Karpas-422 (cell line): ENCODE results near the gene YARS2. TPM values are rescaled to one million over a fixed set of nuclear protein-coding genes. Genes with fewer than 3 reads are reported as not detected.
A peak's percentile ranks its signal among the peaks of the same experiment; 100 is the strongest.
"Not testable (repeated sequence)": the region's sequence is repeated elsewhere in the genome, so short reads cannot be mapped to it uniquely, and the experiment has no call there.

Experiments used
- DNase-seq: peaks from one replicate; pipeline ENCODE4 v3.0.0-alpha.2; 2015
- H2AFZ ChIP-seq: fragments of 200-600 bp; sonication (generic); 2 replicates; pipeline ENCODE4 v1.6.1; 2014; ENCODE audit warnings: antibody characterized with exemption, low read length, mixed read lengths
- H3K27ac ChIP-seq: fragments of 200-600 bp; sonication (generic); 2 replicates; pipeline ENCODE4 v1.5.1; 2014; ENCODE audit warnings: mild to moderate bottlenecking, low read length, moderate library complexity
- H3K27me3 ChIP-seq: fragments of 200-600 bp; sonication (generic); 2 replicates; pipeline ENCODE4 v1.6.1; 2014; ENCODE audit warnings: low read length, mixed read lengths
- H3K36me3 ChIP-seq: fragments of 200-600 bp; sonication (generic); 2 replicates; pipeline ENCODE4 v1.6.1; 2014; ENCODE audit warnings: low read length, mixed read lengths; ENCODE audit not compliant: insufficient read depth
- H3K4me1 ChIP-seq: fragments of 200-600 bp; sonication (generic); 2 replicates; pipeline ENCODE4 v1.6.1; 2014; ENCODE audit warnings: mild to moderate bottlenecking, low read length, mixed read lengths
- H3K4me2 ChIP-seq: fragments of 200-600 bp; sonication (generic); 2 replicates; pipeline ENCODE4 v1.6.1; 2014; ENCODE audit warnings: low read length, low read depth, mild to moderate bottlenecking; ENCODE audit not compliant: poor library complexity, severe bottlenecking
- H3K4me3 ChIP-seq: fragments of 200-600 bp; sonication (generic); 2 replicates; pipeline ENCODE4 v1.5.1; 2014; ENCODE audit warnings: mild to moderate bottlenecking, antibody characterized with exemption, low read length, mixed read lengths
- H3K79me2 ChIP-seq: fragments of 200-600 bp; sonication (generic); 2 replicates; pipeline ENCODE4 v1.6.1; 2014; ENCODE audit warnings: mild to moderate bottlenecking, low read length, mixed read lengths
- H3K9ac ChIP-seq: fragments of 200-600 bp; sonication (generic); 2 replicates; pipeline ENCODE4 v1.6.0; 2014; ENCODE audit warnings: low read length
- H3K9me2 ChIP-seq: fragments of 200-600 bp; sonication (generic), shearing (Covaris generic); replicated peaks from 2 replicates; pipeline ENCODE4 v1.6.0; 2014; ENCODE audit warnings: mild to moderate bottlenecking, low read length, moderate library complexity; ENCODE audit not compliant: insufficient read depth
- H3K9me3 ChIP-seq: fragments of 300-700, 200-600 bp; sonication (generic); 2 replicates; pipeline ENCODE4 v1.6.1; 2014; ENCODE audit warnings: low read length, mixed read lengths
- H4K20me1 ChIP-seq: fragments of 200-600 bp; sonication (generic); 2 replicates; pipeline ENCODE4 v1.6.1; 2014; ENCODE audit warnings: mild to moderate bottlenecking, antibody characterized with exemption, low read length, low read depth; ENCODE audit not compliant: insufficient read depth
- total RNA-seq: library from RNA; depleted of rRNA; stranded (reverse); fragments of >200 nt; shearing (Covaris generic); gene quantifications from 2 replicates; pipeline ENCODE4 v1.2.3, GENCODE V29; 2014; ENCODE audit warnings: low replicate concordance

Gene YARS2
- total RNA-seq, 1 experiment from 2014 or later: 39.6 TPM

DNA sequence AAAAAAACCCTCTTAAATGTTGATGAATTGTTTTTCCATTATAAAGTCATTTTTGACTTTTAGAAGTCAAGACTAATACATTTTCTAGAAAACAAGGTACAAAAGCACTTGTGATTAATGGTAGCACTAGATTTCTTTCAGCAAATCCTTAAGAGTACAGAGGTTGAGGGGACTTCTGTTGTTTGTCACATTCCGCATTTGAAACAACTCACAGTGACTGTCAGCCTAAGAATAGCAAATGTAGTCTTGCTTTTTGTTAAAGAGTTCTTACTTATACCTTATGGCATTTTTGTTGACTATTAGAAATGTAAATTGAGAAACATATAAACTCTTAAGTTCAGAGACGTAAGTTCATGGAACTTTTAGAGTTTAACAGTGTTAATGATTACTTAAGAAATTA is 16.4 kb downstream of the YARS2 start:
- H3K36me3 ChIP-seq: peaks cover 59% of the 10 kb centered on the region

DNA sequence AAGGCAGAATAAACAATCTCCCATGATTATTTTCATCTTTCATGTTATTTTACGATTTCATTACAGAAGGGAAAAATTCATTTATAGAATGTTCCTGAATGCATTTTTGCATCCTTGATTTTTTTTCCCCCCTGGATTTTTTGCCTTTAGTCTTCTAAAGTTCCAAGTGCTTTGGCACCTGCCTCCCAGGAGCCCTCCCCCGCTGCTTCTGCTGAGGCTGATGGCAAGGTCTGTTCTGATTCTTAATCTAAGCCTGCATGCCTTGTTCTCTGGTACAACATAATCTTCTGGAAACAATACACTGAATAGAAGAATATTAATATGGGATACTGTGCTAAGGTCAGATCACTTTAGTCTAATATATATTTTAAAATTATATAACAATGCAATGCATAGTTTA is 18.0 kb downstream of the YARS2 start:
- no peaks in the 10 kb centered on the region for H3K9me3 ChIP-seq
- no peak overlapping the region for H2AFZ ChIP-seq
- H4K20me1 ChIP-seq: no peaks in the 10 kb centered on the region; the same call in 1 of the 2 replicates
- peak overlapping the region; percentile 55; the same call in 1 of the 2 replicates for H3K27ac ChIP-seq
- no peaks in the 10 kb centered on the region for H3K9me2 ChIP-seq
- H3K9ac ChIP-seq: no peak overlapping the region
- no peak for DNase-seq
- peaks cover 19% of the 10 kb centered on the region for H3K4me1 ChIP-seq
- H3K79me2 ChIP-seq: peaks cover 64% of the 10 kb centered on the region
- no peak overlapping the region for H3K4me3 ChIP-seq
- peak overlapping the region; percentile 39 for H3K4me2 ChIP-seq
- H3K27me3 ChIP-seq: no peaks in the 10 kb centered on the region
- peaks cover 60% of the 10 kb centered on the region for H3K36me3 ChIP-seq

More for the DNA sequence above, 16.4 kb downstream of the YARS2 start:
- Histone ChIP-seq H3K4me1 (peaks cover 19% of the 10 kb centered on the region), H3K27me3 (no peaks in the 10 kb centered on the region), H3K9me2 (no peaks in the 10 kb centered on the region), H3K4me2 (no peak overlapping the region), H3K4me3 (no peak overlapping the region), H3K27ac (no peak overlapping the region), H3K79me2 (peaks cover 67% of the 10 kb centered on the region), H3K9me3 (no peaks in the 10 kb centered on the region), H3K9ac (no peak overlapping the region), H2AFZ (no peak overlapping the region), H4K20me1 (no peaks in the 10 kb centered on the region; the same call in 1 of the 2 replicates)
- DNase-seq: no peak

GRCh38 chr12:32736445-32736844 is 19.3 kb downstream of the YARS2 start:
- H3K9me3 ChIP-seq: no peaks in the 10 kb centered on the region
- H3K79me2 ChIP-seq: peaks cover 55% of the 10 kb centered on the region
- no peaks in the 10 kb centered on the region for H4K20me1 ChIP-seq
- no peaks in the 10 kb centered on the region for H3K9me2 ChIP-seq
- no peak overlapping the region for H3K4me2 ChIP-seq
- H3K4me1 ChIP-seq: peaks cover 19% of the 10 kb centered on the region
- no peak overlapping the region for H3K27ac ChIP-seq
- H3K36me3 ChIP-seq: peaks cover 59% of the 10 kb centered on the region
- no peaks in the 10 kb centered on the region for H3K27me3 ChIP-seq
- H3K4me3 ChIP-seq: no peak overlapping the region
- no peak for DNase-seq
- no peak overlapping the region for H3K9ac ChIP-seq
- H2AFZ ChIP-seq: no peak overlapping the region

DNA sequence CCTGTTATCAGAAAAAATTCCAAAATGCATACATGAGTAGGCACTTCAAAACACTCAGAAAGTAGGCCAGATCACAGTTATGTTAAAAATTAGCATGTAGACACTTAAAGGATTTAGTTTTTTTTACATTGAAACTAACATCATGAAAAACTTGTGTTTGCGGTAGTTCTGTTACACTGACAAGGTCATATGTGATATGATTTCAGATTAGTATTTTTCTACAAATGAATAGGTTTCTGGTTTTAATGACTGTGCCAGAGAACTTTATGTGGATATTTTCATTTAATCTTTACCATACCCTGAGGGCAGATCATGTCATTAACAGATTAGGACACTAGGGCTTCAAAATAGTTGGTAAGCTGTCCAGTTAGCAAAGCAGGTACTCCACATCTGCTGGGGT is 20.7 kb downstream of the YARS2 start:
- Histone ChIP-seq H3K9ac (no peak overlapping the region), H3K9me2 (no peaks in the 10 kb centered on the region), H3K36me3 (peaks cover 51% of the 10 kb centered on the region; the same call in 1 of the 2 replicates), H2AFZ (no peak overlapping the region), H3K27ac (no peak overlapping the region), H4K20me1 (no peaks in the 10 kb centered on the region), H3K79me2 (peaks cover 46% of the 10 kb centered on the region), H3K27me3 (no peaks in the 10 kb centered on the region), H3K4me2 (no peak overlapping the region), H3K9me3 (no peaks in the 10 kb centered on the region), H3K4me1 (peaks cover 19% of the 10 kb centered on the region), H3K4me3 (no peak overlapping the region)
- no peak for DNase-seq

DNA sequence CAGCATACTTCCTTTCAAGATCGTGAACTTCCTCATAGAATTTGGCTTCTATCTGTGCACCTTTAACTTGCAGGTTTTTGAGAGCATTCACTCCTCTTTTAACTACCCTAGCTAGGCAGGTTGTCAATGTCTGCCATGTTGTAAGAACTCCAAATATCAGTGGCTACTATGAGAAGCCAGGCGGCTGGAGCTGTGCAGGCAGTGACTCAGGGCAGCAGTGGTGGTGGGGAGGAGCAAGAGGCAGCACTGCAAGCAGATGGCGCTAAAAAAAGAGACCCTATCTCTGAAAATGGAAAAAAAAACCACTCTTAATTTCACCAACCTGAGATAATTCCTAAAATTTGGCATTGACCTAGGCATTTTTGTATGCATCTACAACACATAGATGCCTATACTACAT is 28.5 kb downstream of the YARS2 start:
- no peak for DNase-seq
- no peak overlapping the region for H3K9ac ChIP-seq
- H3K27ac ChIP-seq: no peak overlapping the region
- H3K9me3 ChIP-seq: no peaks in the 10 kb centered on the region
- H3K4me2 ChIP-seq: no peak overlapping the region
- H3K79me2 ChIP-seq: peaks cover 18% of the 10 kb centered on the region
- no peaks in the 10 kb centered on the region for H3K9me2 ChIP-seq
- H3K36me3 ChIP-seq: peaks cover 43% of the 10 kb centered on the region
- H3K4me1 ChIP-seq: no peaks in the 10 kb centered on the region
- no peak overlapping the region for H3K4me3 ChIP-seq
- H3K27me3 ChIP-seq: no peaks in the 10 kb centered on the region
- no peak overlapping the region for H2AFZ ChIP-seq
- H4K20me1 ChIP-seq: no peaks in the 10 kb centered on the region

GRCh38 chr12:32726286-32726685 is 29.4 kb downstream of the YARS2 start:
- Histone ChIP-seq H3K9ac (no peak overlapping the region), H3K79me2 (peaks cover 22% of the 10 kb centered on the region), H3K4me1 (no peaks in the 10 kb centered on the region), H3K27me3 (no peaks in the 10 kb centered on the region), H3K27ac (no peak overlapping the region), H3K36me3 (peaks cover 44% of the 10 kb centered on the region), H3K4me2 (no peak overlapping the region), H3K9me2 (no peaks in the 10 kb centered on the region), H4K20me1 (no peaks in the 10 kb centered on the region), H3K4me3 (no peak overlapping the region), H2AFZ (no peak overlapping the region), H3K9me3 (no peaks in the 10 kb centered on the region)
- no peak for DNase-seq

GRCh38 chr12:32725308-32725707 is 30.4 kb downstream of the YARS2 start:
- H2AFZ ChIP-seq, H3K27me3 ChIP-seq, DNase-seq, H3K4me3 ChIP-seq, H3K4me2 ChIP-seq, H3K9me2 ChIP-seq, H3K27ac ChIP-seq, H3K4me1 ChIP-seq, H4K20me1 ChIP-seq, H3K9ac ChIP-seq, H3K9me3 ChIP-seq: not testable (repeated sequence)
- Histone ChIP-seq H3K79me2 (peaks cover 25% of the 10 kb centered on the region), H3K36me3 (peaks cover 50% of the 10 kb centered on the region)

GRCh38 chr12:32718926-32719325 is 36.8 kb downstream of the YARS2 start:
- no peak for DNase-seq
- no peaks in the 10 kb centered on the region for H3K4me1 ChIP-seq
- no peaks in the 10 kb centered on the region for H3K9me3 ChIP-seq
- no peak overlapping the region for H3K9ac ChIP-seq
- H3K4me2 ChIP-seq: no peak overlapping the region
- H3K27me3 ChIP-seq: no peaks in the 10 kb centered on the region
- H3K4me3 ChIP-seq: no peak overlapping the region
- peaks cover 44% of the 10 kb centered on the region; the same call in 1 of the 2 replicates for H3K36me3 ChIP-seq
- no peak overlapping the region for H3K27ac ChIP-seq
- peaks cover 6% of the 10 kb centered on the region; the same call in 1 of the 2 replicates for H3K79me2 ChIP-seq
- H4K20me1 ChIP-seq: no peaks in the 10 kb centered on the region
- H2AFZ ChIP-seq: no peak overlapping the region
- no peaks in the 10 kb centered on the region for H3K9me2 ChIP-seq

- no peaks in the 10 kb centered on the region for H3K4me1 ChIP-seq
- H3K9ac ChIP-seq: no peak overlapping the region
- H3K27me3 ChIP-seq: no peaks in the 10 kb centered on the region
- no peak overlapping the region for H3K4me3 ChIP-seq
- no peak overlapping the region for H2AFZ ChIP-seq
- H3K4me2 ChIP-seq: no peak overlapping the region
- H3K27ac ChIP-seq: no peak overlapping the region
- no peak for DNase-seq
- H3K9me3 ChIP-seq: no peaks in the 10 kb centered on the region
- H3K36me3 ChIP-seq: peaks cover 42% of the 10 kb centered on the region; the same call in 1 of the 2 replicates
- no peaks in the 10 kb centered on the region for H4K20me1 ChIP-seq
- H3K9me2 ChIP-seq: no peaks in the 10 kb centered on the region
- peaks cover 10% of the 10 kb centered on the region for H3K79me2 ChIP-seq
Measured at GRCh38 chr12:32714772-32715171, 40.9 kb downstream of the YARS2 start.
